Liver (tissue), 3 donors: ENCODE data around the gene VAMP7.

Experiments used
- GABPA ChIP-seq, 2 donors: IDR thresholded peaks in 1 of 2; conservative IDR thresholded peaks in 1 of 2; 2 replicates each; pipeline ENCODE4 v1.6.1; 2016; ENCODE audit warnings: antibody characterized with exemption in 2 of 2, mild to moderate bottlenecking in 1 of 2, moderate library complexity in 1 of 2
- JUND ChIP-seq, 2 donors: IDR thresholded peaks; 2 replicates each; pipeline ENCODE4 v1.6.1; 2016; ENCODE audit warnings: antibody characterized with exemption in 2 of 2
- RAD21 ChIP-seq, 2 donors: IDR thresholded peaks; 2 replicates each; pipeline ENCODE4 v1.6.1; 2016; ENCODE audit warnings: antibody characterized with exemption in 2 of 2, mild to moderate bottlenecking in 2 of 2
- SP1 ChIP-seq: IDR thresholded peaks from 2 replicates; pipeline ENCODE4 v1.6.1; 2018; ENCODE audit warnings: antibody characterized with exemption, mild to moderate bottlenecking
- TAF1 ChIP-seq: conservative IDR thresholded peaks from 2 replicates; pipeline ENCODE4 v1.6.1; 2016; ENCODE audit warnings: antibody characterized with exemption, mild to moderate bottlenecking
- YY1 ChIP-seq: IDR thresholded peaks from 2 replicates; pipeline ENCODE4 v1.6.1; 2016; ENCODE audit warnings: antibody characterized with exemption, mild to moderate bottlenecking
- TF ChIP-seq, protein P1 (sequence below): fragments of 150-350 bp; IDR thresholded peaks from 2 replicates; pipeline ENCODE4 v1.5.1; 2017; ENCODE audit warnings: improper control_type of control experiment, low read depth, low read length; ENCODE audit not compliant: missing input control
- donor health status: healthy.
- donor health status: healthy.

GRCh38 chrX:155888139-155888538, 7.0 kb downstream of the VAMP7 start:
- TF ChIP-seq, protein P1, sequence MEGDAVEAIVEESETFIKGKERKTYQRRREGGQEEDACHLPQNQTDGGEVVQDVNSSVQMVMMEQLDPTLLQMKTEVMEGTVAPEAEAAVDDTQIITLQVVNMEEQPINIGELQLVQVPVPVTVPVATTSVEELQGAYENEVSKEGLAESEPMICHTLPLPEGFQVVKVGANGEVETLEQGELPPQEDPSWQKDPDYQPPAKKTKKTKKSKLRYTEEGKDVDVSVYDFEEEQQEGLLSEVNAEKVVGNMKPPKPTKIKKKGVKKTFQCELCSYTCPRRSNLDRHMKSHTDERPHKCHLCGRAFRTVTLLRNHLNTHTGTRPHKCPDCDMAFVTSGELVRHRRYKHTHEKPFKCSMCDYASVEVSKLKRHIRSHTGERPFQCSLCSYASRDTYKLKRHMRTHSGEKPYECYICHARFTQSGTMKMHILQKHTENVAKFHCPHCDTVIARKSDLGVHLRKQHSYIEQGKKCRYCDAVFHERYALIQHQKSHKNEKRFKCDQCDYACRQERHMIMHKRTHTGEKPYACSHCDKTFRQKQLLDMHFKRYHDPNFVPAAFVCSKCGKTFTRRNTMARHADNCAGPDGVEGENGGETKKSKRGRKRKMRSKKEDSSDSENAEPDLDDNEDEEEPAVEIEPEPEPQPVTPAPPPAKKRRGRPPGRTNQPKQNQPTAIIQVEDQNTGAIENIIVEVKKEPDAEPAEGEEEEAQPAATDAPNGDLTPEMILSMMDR = no peak
- TF ChIP-seq YY1 (no peak), SP1 (no peak), JUND (IDR thresholded peaks at IDR 0.05) (no peak), RAD21 (IDR thresholded peaks at IDR 0.05) (no peak), TAF1 (no peak), GABPA (IDR thresholded peaks at IDR 0.05 in 1 of 2, conservative IDR thresholded peaks at IDR 0.05 in 1 of 2) (no peak)
